SU-DHL-6 (cell line): ENCODE measurements around the gene CNOT1.

Experiments
- H2AFZ ChIP-seq: fragments of 200-600 bp; sonication (generic); 2 replicates; pipeline ENCODE4 v1.6.1; 2014; ENCODE audit warnings: low read depth, mild to moderate bottlenecking, moderate library complexity, mixed read lengths, antibody characterized with exemption, low read length; ENCODE audit not compliant: severe bottlenecking
- H3F3A ChIP-seq: fragments of 200-600 bp; shearing (Covaris generic); 2 replicates; pipeline ENCODE4 v1.6.0; 2016; ENCODE audit warnings: antibody characterized with exemption, mild to moderate bottlenecking; ENCODE audit not compliant: insufficient read depth
- H3K27ac ChIP-seq: fragments of 200-600 bp; sonication (generic); 2 replicates; pipeline ENCODE4 v1.5.1; 2016; ENCODE audit warnings: low read depth, mild to moderate bottlenecking, low read length, moderate library complexity, mixed read lengths
- H3K27me3 ChIP-seq: fragments of 200-600 bp; sonication (generic), shearing (Covaris generic); 2 replicates; pipeline ENCODE4 v1.6.0; 2014; ENCODE audit warnings: mild to moderate bottlenecking, low read length
- H3K36me3 ChIP-seq: fragments of 200-600 bp; sonication (generic); 2 replicates; pipeline ENCODE4 v1.6.1; 2014; ENCODE audit warnings: mild to moderate bottlenecking, low read length, mixed read lengths
- H3K4me2 ChIP-seq: fragments of 300-600, 200-600 bp; shearing (Covaris generic), sonication (generic); 2 replicates; pipeline ENCODE4 v1.6.0; 2014; ENCODE audit warnings: low read length, low read depth, mild to moderate bottlenecking; ENCODE audit not compliant: poor library complexity, severe bottlenecking
- H3K4me3 ChIP-seq: fragments of 200-600 bp; sonication (generic); 2 replicates; pipeline ENCODE4 v1.5.1; 2014; ENCODE audit warnings: antibody characterized with exemption, low read length, mild to moderate bottlenecking, mixed read lengths; ENCODE audit not compliant: insufficient read depth, poor library complexity, severe bottlenecking
- H3K79me2 ChIP-seq: fragments of 200-600 bp; sonication (generic); 2 replicates; pipeline ENCODE4 v1.6.1; 2014; ENCODE audit warnings: mild to moderate bottlenecking, low read length, moderate library complexity; ENCODE audit not compliant: insufficient read depth
- H3K9ac ChIP-seq: fragments of 200-600 bp; sonication (generic); 2 replicates; pipeline ENCODE4 v1.7.0; 2014; ENCODE audit warnings: mild to moderate bottlenecking, low read length
- H3K9me2 ChIP-seq: fragments of 200-600 bp; sonication (generic); replicated peaks from 2 replicates; pipeline ENCODE4 v1.6.1; 2014; ENCODE audit warnings: low read length; ENCODE audit not compliant: insufficient read depth
- H3K9me3 ChIP-seq: fragments of 200-600 bp; sonication (generic); 2 replicates; pipeline ENCODE4 v1.6.1; 2014; ENCODE audit warnings: low read length, mixed read lengths; ENCODE audit not compliant: insufficient read depth
- H4K20me1 ChIP-seq: fragments of 200-600 bp; sonication (generic); 2 replicates; pipeline ENCODE4 v1.6.1; 2014; ENCODE audit warnings: low read depth, mild to moderate bottlenecking, antibody characterized with exemption, low read length, moderate library complexity, mixed read lengths
- CTCF ChIP-seq: fragments of 200-600 bp; sonication (generic); IDR thresholded peaks from one replicate; pipeline ENCODE4 v1.5.1; 2017; ENCODE audit warnings: antibody characterized with exemption, mild to moderate bottlenecking, low read length, moderate library complexity; ENCODE audit not compliant: insufficient read depth, poor library complexity, severe bottlenecking
- EZH2phosphoT487 ChIP-seq: fragments of 200-600 bp; sonication (generic), shearing (Covaris generic); conservative IDR thresholded peaks from 2 replicates; pipeline ENCODE4 v1.6.1; 2018; ENCODE audit warnings: mild to moderate bottlenecking, antibody characterized with exemption, low read length, moderate library complexity, mixed read lengths

CNOT1 gene

GRCh38 chr16:58628845-58629732 is 537 bp downstream of the CNOT1 start:
- Histone ChIP-seq H3F3A (no peaks in the 10 kb centered on the region), H3K36me3 (peaks cover 9% of the 10 kb centered on the region), H3K4me3 (peak overlapping the region; percentile 90), H3K79me2 (peaks cover 56% of the 10 kb centered on the region), H4K20me1 (peaks cover 31% of the 10 kb centered on the region), H3K27me3 (no peaks in the 10 kb centered on the region), H3K9ac (peak overlapping the region; percentile 95), H3K9me3 (no peaks in the 10 kb centered on the region), H2AFZ (peak overlapping the region; percentile 29), H3K4me2 (peak overlapping the region; percentile 99), H3K27ac (peak overlapping the region; percentile 86), H3K9me2 (no peaks in the 10 kb centered on the region)
- TF ChIP-seq EZH2phosphoT487, result no peak
- no peak for TF ChIP-seq CTCF

DNA sequence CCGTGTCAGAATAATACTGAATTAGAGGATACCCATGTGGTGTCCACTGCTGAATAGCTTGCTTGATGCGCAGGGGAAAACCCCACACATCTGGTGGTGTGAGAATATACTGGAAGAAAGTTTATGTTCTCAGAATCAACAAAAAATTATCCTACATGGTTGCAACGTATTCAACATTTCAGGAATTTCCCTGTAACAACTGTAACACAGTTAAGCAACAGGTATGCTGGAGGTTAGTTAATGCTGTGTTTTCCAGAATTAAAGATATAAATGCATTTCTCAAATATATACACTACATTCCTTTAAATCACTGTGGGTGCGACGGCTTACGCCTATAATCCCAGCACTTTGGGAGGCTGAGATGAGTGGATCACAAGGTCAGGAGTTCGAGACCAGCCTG is 5.4 kb downstream of the CNOT1 start:
- no peaks in the 10 kb centered on the region for H3K9me3 ChIP-seq
- 0 out of 2 replicates have a peak, but pooled peaks cover 5% of the 10 kb centered on the region for H3F3A ChIP-seq
- H3K4me2 ChIP-seq, result no peak overlapping the region
- no peak overlapping the region for H3K27ac ChIP-seq
- peaks cover 29% of the 10 kb centered on the region for H3K36me3 ChIP-seq
- TF ChIP-seq EZH2phosphoT487 (no peak), CTCF (no peak)
- no peaks in the 10 kb centered on the region for H3K27me3 ChIP-seq
- H3K4me3 ChIP-seq, result no peak overlapping the region
- H2AFZ ChIP-seq, result no peak overlapping the region
- H4K20me1 ChIP-seq, result peaks cover 54% of the 10 kb centered on the region
- no peaks in the 10 kb centered on the region for H3K9me2 ChIP-seq
- no peak overlapping the region for H3K9ac ChIP-seq
- peaks cover 100% of the 10 kb centered on the region for H3K79me2 ChIP-seq

- TF ChIP-seq EZH2phosphoT487 (no peak), CTCF (no peak)
- peaks cover 51% of the 10 kb centered on the region for H4K20me1 ChIP-seq
- no peak overlapping the region for H3K9ac ChIP-seq
- H3K27me3 ChIP-seq, result no peaks in the 10 kb centered on the region
- H3K4me2 ChIP-seq, result no peak overlapping the region
- no peaks in the 10 kb centered on the region for H3K9me3 ChIP-seq
- no peak overlapping the region for H3K27ac ChIP-seq
- peaks cover 100% of the 10 kb centered on the region for H3K79me2 ChIP-seq
- H3K9me2 ChIP-seq, result no peaks in the 10 kb centered on the region
- no peak overlapping the region for H2AFZ ChIP-seq
- peaks cover 46% of the 10 kb centered on the region for H3K36me3 ChIP-seq
- H3K4me3 ChIP-seq, result no peak overlapping the region
- peaks cover 9% of the 10 kb centered on the region; the same call in 1 of the 2 replicates for H3F3A ChIP-seq
Observed at GRCh38 chr16:58620396-58620795, 9.2 kb downstream of the CNOT1 start.
